VCaP (cell line): ENCODE measurements around the gene ANXA2.

Source experiments
- H3K27ac ChIP-seq: fragments of 450-650 bp; 2 replicates; pipeline ENCODE4 v1.5.1; 2017
- TF ChIP-seq, protein P1 (sequence below): fragments of 450-650 bp; conservative IDR thresholded peaks from 2 replicates; pipeline ENCODE4 v1.5.1; 2017; ENCODE audit warnings: mild to moderate bottlenecking, moderate library complexity

The ANXA2 gene

GRCh38 chr15:60379525-60380274, 18.1 kb downstream of the ANXA2 start:
- H3K27ac ChIP-seq, result no peak overlapping the region
- TF ChIP-seq, protein P1, sequence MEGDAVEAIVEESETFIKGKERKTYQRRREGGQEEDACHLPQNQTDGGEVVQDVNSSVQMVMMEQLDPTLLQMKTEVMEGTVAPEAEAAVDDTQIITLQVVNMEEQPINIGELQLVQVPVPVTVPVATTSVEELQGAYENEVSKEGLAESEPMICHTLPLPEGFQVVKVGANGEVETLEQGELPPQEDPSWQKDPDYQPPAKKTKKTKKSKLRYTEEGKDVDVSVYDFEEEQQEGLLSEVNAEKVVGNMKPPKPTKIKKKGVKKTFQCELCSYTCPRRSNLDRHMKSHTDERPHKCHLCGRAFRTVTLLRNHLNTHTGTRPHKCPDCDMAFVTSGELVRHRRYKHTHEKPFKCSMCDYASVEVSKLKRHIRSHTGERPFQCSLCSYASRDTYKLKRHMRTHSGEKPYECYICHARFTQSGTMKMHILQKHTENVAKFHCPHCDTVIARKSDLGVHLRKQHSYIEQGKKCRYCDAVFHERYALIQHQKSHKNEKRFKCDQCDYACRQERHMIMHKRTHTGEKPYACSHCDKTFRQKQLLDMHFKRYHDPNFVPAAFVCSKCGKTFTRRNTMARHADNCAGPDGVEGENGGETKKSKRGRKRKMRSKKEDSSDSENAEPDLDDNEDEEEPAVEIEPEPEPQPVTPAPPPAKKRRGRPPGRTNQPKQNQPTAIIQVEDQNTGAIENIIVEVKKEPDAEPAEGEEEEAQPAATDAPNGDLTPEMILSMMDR, result no peak

- TF ChIP-seq, protein P1, result no peak
- H3K27ac ChIP-seq, result no peak overlapping the region
Observed at GRCh38 chr15:60379185-60379524, 18.6 kb downstream of the ANXA2 start.

- no peak overlapping the region for H3K27ac ChIP-seq
- TF ChIP-seq, protein P1, result no peak
Observed at GRCh38 chr15:60376677-60377095, 21.1 kb downstream of the ANXA2 start.

GRCh38 chr15:60375306-60375705, 22.5 kb downstream of the ANXA2 start:
- H3K27ac ChIP-seq, result peak overlapping the region; percentile 79
- TF ChIP-seq, protein P1, result no peak

GRCh38 chr15:60374628-60375081, 23.1 kb downstream of the ANXA2 start:
- peak overlapping the region; percentile 79 for H3K27ac ChIP-seq
- TF ChIP-seq, protein P1, result 0 out of 2 replicates have a peak, but pooled peaks have one; percentile 11

- TF ChIP-seq, protein P1, result no peak
Observed at GRCh38 chr15:60374209-60374608, 23.6 kb downstream of the ANXA2 start.

DNA sequence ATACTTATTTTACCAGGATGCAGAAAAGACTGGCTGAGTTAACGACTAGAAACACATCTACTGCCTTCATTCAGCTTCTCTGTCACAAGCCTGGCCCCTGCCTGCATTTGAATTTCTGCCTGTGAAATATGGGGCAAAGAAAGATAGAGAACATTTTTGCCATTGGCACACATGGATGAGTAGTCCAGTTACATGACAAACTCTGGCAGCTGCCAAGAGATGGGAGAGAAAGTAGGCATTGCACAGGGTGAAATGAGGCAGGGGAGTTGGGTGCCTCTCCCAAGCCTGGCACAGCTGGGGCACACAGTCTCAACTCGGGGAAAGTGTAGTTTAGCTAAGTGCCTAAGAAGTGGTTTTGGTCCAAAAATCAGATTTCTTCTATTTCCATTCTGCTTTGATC, 24.0 kb downstream of the ANXA2 start:
- TF ChIP-seq, protein P1, result no peak

More at GRCh38 chr15:60374209-60374608, 23.6 kb downstream of the ANXA2 start:
- peak overlapping the region; percentile 79 for H3K27ac ChIP-seq

More for the DNA sequence above, 24.0 kb downstream of the ANXA2 start:
- H3K27ac ChIP-seq, result peak overlapping the region; percentile 79
